ENCODE data around the gene HESX1.
A peak's percentile ranks its signal among the peaks of the same experiment; 100 is the strongest.

Gene HESX1

GRCh38 chr3:57166660-57167059 is 33.1 kb downstream of the HESX1 start:
- no peak for DNase-seq

DNA sequence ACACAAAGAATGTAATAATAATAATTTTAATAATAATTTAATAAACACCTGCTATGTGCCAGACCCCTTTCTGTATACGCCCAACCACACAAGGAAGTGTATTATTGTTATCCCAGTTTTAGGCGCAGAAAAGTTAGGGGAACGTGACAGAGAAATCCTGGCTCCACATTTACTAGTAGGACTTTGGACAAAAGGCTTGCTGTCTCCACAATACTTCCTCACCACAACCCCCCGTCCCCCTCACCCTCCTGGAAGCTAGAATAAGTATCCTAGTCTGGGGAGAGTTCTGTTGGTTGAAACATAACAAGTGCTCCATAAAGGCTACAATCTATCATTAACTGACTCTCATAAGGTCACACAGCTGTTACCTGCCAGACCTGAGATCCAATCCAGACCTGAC is 34.1 kb downstream of the HESX1 start:
- DNase-seq = no peak

GRCh38 chr3:57164657-57165573 is 34.9 kb downstream of the HESX1 start, which contains the start of gene IL17RD:
Gene IL17RD (minus strand): TSS chr3:57165353. CDS start chr3:57165286, 67 bp downstream.
- DNase-seq = peak; percentile 70

DNA sequence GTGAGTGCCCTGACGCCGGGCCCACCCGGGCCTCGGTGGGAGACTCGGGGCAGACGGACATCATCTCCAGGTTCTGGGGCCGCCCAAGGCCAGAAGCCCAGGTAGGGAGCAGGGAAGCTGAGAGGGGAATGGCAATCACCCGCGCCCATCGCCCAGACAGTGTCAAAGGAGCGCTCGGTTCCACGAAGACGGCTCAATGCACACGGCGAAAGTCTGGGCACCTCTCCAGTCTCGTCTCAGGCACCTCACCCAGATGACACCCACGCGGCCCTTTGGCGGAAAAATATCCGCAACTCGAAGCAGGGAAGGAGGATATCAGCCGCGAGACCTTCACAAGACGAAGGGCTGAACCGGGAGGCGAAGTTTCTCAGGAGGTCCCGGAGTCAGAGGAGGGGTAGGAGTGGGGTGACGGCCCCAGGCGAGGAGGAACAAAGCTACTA is 35.5 kb downstream of the HESX1 start:
- peak; percentile 4 for DNase-seq

- no peak for DNase-seq
Observed at GRCh38 chr3:57163751-57164150, 36.0 kb downstream of the HESX1 start.

GRCh38 chr3:57161915-57162314 is 37.9 kb downstream of the HESX1 start:
- no peak for DNase-seq

DNA sequence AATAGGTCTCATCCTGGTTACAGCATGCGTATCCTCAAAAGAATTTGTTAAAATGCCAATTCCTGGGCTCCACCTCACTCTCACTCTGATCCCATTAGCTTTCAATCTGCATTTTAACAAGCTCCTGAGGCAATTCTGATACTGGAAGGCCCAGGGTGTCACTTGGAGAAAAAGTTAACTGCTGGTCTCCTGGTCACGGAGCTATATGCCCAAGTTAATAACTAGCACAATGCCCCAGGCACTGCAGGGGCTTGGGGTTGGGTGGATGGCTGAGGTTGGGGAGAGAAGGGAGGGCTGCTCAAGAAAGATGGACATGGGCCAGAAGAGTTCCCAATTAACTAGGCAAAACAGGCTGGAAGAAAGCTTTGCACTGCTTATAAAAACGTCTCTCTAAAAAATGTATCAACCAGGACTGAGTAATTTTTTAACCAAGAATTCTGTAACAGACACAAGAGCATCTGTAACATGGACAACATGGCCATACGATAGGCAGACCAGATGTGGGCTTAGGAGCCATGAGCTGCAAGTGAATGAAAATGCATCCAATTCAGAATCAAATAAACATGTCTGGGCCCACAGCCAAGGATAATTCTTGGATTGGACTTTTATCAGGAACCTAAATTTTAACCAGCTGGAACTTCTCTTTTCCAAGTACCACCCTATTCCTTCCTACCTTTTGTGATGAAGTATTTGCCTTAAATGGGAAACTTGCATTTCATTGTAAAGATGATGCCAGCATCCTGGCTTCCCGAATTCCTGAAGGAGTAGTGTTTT is 38.8 kb downstream of the HESX1 start:
- DNase-seq = no peak

DNA sequence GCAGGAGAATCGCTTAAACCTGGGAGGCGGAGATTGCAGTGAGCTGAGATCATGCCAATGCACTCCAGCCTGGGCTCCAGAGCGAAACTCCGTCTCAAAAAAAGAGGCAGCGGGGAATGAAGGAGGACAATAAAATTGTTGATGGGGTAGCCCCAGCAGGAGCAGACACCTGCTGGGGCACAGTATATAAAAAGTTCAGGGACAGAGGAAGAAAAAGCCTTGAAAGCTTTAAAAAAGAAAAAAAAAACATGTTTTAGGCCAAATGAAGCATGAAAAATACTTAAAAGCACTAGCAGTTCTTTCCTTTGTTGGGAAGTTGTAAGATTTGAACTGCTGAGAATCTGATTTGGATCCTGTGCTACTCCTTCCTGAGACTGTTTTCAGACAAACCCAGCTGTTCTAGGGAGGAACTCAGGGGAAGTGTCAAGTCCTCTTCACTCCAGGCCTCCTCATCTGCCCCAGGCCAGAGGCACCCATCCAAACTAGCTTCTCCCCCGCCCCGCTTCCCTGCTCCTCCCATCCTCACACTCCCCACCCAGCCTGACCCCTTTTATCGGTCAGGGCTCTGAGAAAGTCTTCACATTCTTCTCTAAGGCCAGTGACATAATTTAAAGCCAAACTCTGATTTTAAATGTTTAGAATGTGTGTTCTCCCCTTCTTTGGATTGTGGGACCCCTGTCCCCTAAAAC is 39.6 kb downstream of the HESX1 start:
- DNase-seq = no peak

- DNase-seq = peak; percentile 20
Observed at GRCh38 chr3:57158813-57159738, 40.7 kb downstream of the HESX1 start.

DNA sequence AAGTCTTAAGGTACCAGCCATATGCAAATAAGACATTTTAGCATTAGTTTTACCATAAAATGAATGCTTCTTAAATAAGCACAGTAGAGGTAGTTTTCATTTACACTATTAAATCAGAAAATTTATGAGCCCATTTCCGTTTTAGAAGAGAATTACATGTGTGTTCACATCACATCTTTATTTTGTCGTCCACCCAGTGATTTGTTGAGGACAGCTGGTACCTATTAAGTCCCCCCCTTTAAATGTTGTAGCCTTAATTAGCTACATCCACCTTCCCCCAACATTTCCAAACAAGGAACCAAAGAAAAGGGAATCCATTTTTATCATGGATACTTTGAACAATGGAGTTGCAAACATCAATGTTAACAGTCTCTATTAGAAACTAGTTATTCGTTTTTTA is 41.5 kb downstream of the HESX1 start:
- DNase-seq = peak; percentile 3

DNA sequence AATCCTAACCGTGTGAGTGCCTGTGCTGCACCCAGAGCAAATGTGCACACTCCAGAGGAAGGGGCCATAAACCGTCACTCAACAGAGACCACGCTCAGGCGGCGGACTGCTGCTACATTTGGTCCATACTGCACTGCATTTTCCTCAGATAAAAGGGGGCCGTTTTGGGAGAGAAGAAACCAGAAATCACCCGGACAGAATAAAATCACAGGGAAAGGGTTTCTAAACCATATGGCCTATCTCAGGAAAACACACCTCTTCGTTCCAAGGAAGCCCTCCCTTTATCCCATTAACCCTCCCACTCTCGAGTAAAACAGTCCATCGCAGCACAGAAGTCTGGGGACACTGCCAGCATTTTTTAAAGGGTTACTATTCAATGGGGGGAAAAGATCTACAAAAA is 42.2 kb downstream of the HESX1 start:
- no peak for DNase-seq

GRCh38 chr3:57155310-57155643 is 44.5 kb downstream of the HESX1 start:
- DNase-seq = no peak

DNA sequence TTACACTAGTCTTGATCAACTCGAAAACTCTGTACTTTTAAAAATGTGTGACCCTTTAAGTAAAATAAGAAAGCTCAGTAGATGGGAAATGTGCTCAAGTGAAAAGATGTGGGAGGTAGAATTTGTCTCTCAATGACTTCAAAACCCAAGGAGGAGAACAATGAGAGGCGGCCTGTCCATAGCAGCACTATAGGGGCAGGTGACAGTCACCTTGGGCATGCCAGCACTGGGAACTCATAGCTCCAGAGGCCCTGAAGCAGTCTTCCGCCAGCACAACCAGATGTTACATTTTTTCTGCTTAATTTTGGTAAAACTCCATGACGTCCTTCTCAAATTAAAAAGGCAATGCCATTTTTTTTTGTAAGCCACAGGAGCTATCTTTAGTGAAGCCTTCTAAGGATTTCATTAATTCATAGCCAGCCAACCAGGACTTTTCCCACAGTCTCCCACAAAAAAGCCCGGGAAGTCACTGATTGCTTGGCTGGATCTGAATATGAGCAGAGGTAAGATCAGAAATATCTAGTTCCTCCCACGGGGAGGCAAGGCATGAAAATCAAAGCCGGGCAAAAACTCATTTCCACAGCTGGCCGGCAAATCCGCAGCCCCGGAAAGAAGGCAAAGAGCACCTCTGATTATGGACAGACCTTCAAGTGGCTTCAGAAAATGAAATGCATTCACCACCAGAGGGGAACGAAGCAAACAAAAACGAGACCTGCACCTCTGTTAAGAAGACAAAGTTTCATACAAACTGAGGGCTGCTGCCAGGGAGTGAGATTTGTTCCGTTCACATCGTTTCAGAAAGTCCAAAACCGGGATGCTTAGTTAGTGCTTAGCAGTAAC is 45.1 kb downstream of the HESX1 start:
- no peak for DNase-seq

GRCh38 chr3:57152151-57153143 is 47.3 kb downstream of the HESX1 start:
- no peak for DNase-seq

- no peak for DNase-seq
Observed at GRCh38 chr3:57151749-57152148, 48.0 kb downstream of the HESX1 start.

DNA sequence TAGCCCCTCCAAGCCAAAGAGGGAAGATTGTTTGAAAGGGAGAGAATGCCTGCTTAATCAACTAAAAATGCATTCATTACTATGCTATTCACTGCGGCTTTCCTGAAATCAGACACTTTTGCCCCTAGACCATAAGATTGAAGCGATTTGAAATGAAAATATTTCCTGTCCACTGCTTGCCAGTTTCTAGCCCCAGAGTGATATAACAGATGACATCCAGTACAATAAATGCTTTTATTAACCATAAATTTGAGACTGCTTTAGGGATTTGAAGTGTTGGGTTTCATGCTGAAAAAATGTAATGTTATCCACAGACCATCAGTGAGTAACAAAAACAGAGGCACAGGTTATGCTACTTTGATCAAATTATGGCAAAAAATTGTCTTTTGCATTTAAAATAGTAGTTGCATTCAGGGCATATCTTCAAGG is 48.7 kb downstream of the HESX1 start:
- no peak for DNase-seq

- no peak for DNase-seq
Observed at GRCh38 chr3:57150113-57150581, 49.6 kb downstream of the HESX1 start.
